HG03045 (cell line): Measurements from ENCODE around the gene TIMM23.
"Not testable (repeated sequence)": the region's sequence is repeated elsewhere in the genome, so short reads cannot be mapped to it uniquely, and the experiment has no call there.

Source experiments
- ATAC-seq: cut with Tn5 transposase; IDR thresholded peaks from one replicate; pipeline ENCODE4 v1.9.1; 2021; ENCODE audit warnings: mild to moderate bottlenecking, moderate library complexity; ENCODE audit not compliant: unreplicated experiment

TIMM23 gene

GRCh38 chr10:45985590-45985989 is 13.3 kb downstream of the TIMM23 start:
- ATAC-seq, result not testable (repeated sequence)

- no peak for ATAC-seq
Measured at GRCh38 chr10:45997557-45997956, 25.3 kb downstream of the TIMM23 start.

- no peak for ATAC-seq
Measured at GRCh38 chr10:45997994-45998763, 25.9 kb downstream of the TIMM23 start.

GRCh38 chr10:45999955-46000354 is 27.7 kb downstream of the TIMM23 start:
- not testable (repeated sequence) for ATAC-seq

GRCh38 chr10:46000538-46000937 is 28.2 kb downstream of the TIMM23 start:
- ATAC-seq, result no peak

- ATAC-seq, result no peak
Measured at GRCh38 chr10:46001187-46001756, 29.0 kb downstream of the TIMM23 start.

GRCh38 chr10:46002189-46002687 is 29.9 kb downstream of the TIMM23 start:
- not testable (repeated sequence) for ATAC-seq

- ATAC-seq, result no peak
Measured at GRCh38 chr10:46002916-46003693, 30.8 kb downstream of the TIMM23 start.

- no peak for ATAC-seq
Measured at GRCh38 chr10:46004963-46005362, 32.7 kb downstream of the TIMM23 start.

- ATAC-seq, result no peak
Measured at GRCh38 chr10:46005383-46005782, 33.1 kb downstream of the TIMM23 start.

- no peak for ATAC-seq
Measured at GRCh38 chr10:46006219-46006618, 33.9 kb downstream of the TIMM23 start.

- no peak for ATAC-seq
Measured at GRCh38 chr10:46012746-46013145, 40.5 kb downstream of the TIMM23 start.

GRCh38 chr10:46014206-46014605 is 41.9 kb downstream of the TIMM23 start:
- ATAC-seq, result no peak

GRCh38 chr10:46014683-46015405 is 42.6 kb downstream of the TIMM23 start:
- no peak for ATAC-seq

- no peak for ATAC-seq
Measured at GRCh38 chr10:46016190-46016589, 43.9 kb downstream of the TIMM23 start.

- ATAC-seq, result no peak
Measured at GRCh38 chr10:46016811-46017210, 44.5 kb downstream of the TIMM23 start.

- no peak for ATAC-seq
Measured at GRCh38 chr10:46017733-46018132, 45.4 kb downstream of the TIMM23 start.

GRCh38 chr10:46018453-46019176 is 46.3 kb downstream of the TIMM23 start:
- no peak for ATAC-seq

- no peak for ATAC-seq
Measured at GRCh38 chr10:46019177-46019528, 46.9 kb downstream of the TIMM23 start.

GRCh38 chr10:46019569-46020343 is 47.5 kb downstream of the TIMM23 start:
- ATAC-seq, result no peak
